ENCODE measurements around the gene FAM210A.

The FAM210A gene

DNA sequence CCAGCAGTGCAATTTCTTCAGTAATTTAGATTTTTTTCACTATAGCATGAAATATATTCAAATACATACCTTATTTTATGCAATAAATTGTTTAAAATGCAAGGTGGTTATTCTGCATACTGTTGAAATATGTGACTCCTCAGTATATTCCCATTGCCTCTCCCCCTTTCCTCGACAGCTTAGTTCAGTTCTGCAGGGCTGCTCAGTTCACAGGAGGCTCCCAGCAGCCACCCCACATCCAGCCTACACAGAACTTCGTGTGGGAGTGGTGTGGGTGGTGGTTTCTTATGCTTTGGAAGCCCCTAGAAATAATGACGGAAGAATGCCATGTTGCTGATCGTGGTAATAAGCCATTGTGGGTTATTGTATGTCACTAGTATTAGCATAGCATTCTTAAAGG lies 79.7 kb downstream of the FAM210A start:
- no peak overlapping the region for H3K9ac ChIP-seq (ENCODE audit: insufficient read length, low read depth)

DNA sequence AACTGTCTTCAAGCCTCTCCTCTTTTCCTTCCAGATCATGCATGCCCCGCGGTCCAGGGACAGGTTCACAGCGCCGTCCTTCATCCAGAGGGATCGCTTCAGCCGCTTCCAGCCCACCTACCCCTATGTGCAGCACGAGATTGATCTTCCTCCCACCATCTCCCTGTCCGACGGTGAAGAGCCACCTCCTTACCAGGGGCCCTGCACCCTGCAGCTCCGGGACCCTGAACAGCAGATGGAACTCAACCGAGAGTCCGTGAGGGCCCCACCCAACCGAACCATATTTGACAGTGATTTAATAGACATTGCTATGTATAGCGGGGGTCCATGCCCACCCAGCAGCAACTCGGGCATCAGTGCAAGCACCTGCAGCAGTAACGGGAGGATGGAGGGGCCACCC lies 81.3 kb downstream of the FAM210A start:
- no peak overlapping the region for H3K9ac ChIP-seq (ENCODE audit: insufficient read length, low read depth)
- H3K36me3 ChIP-seq (ENCODE audit: insufficient read depth, insufficient read length, low read length) = no peaks in the 10 kb centered on the region

More for the DNA sequence above, 79.7 kb downstream of the FAM210A start:
- TF ChIP-seq ZNF274 (IDR thresholded peaks at IDR 0.05; ENCODE audit: low read depth, low read length) (no peak), YY1 (IDR thresholded peaks at IDR 0.05; ENCODE audit: insufficient read depth, insufficient read length) (no peak), SUZ12 (IDR thresholded peaks at IDR 0.05; ENCODE audit: extremely low read depth, insufficient read depth, insufficient read length) (no peak)
- Histone ChIP-seq H3K4me3 (ENCODE audit: insufficient read length, low read depth) (no peak overlapping the region), H3K4me1 (ENCODE audit: insufficient read depth, insufficient read length) (no peaks in the 10 kb centered on the region), H3K9me3 (ENCODE audit: insufficient read depth, low read length) (no peaks in the 10 kb centered on the region), H3K27me3 (ENCODE audit: insufficient read depth, insufficient read length) (no peaks in the 10 kb centered on the region), H3K36me3 (ENCODE audit: insufficient read depth, insufficient read length, low read length) (no peaks in the 10 kb centered on the region)
- no peak for DNase-seq (ENCODE audit: low read depth, low spot score)

DNA sequence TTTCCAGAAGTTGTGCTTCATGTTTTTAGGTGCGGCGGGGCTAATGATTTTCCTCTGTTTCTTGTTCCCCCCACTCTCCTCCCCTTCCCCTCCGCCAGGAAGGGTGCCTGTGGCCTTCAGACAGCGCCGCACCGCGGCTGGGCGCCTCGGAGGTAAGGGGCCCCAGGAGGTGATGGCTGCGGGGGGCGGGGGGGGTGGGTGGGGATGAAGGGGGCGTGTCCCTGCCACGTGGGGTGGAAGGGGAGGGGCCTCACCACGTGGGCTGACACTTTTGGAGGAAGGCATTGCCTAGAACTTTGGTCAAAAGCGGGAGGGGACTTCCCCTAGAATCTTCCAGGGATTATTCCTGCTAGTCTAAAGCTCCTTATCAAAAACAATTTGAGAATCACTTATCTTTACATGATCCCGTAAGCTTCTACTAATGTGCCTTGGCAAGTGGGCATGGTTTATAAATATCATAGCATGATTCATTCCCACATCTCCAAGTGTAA lies 83.1 kb downstream of the FAM210A start:
- Histone ChIP-seq H3K27me3 (ENCODE audit: insufficient read depth, insufficient read length) (no peaks in the 10 kb centered on the region), H3K4me3 (ENCODE audit: insufficient read length, low read depth) (no peak overlapping the region), H3K4me1 (ENCODE audit: insufficient read depth, insufficient read length) (no peaks in the 10 kb centered on the region), H3K9ac (ENCODE audit: insufficient read length, low read depth) (no peak overlapping the region), H3K9me3 (ENCODE audit: insufficient read depth, low read length) (no peaks in the 10 kb centered on the region), H3K36me3 (ENCODE audit: insufficient read depth, insufficient read length, low read length) (no peaks in the 10 kb centered on the region)
- DNase-seq (ENCODE audit: low read depth, low spot score) = no peak
- TF ChIP-seq SUZ12 (IDR thresholded peaks at IDR 0.05; ENCODE audit: extremely low read depth, insufficient read depth, insufficient read length) (no peak), YY1 (IDR thresholded peaks at IDR 0.05; ENCODE audit: insufficient read depth, insufficient read length) (no peak), ZNF274 (IDR thresholded peaks at IDR 0.05; ENCODE audit: low read depth, low read length) (no peak)

More for the DNA sequence above, 81.3 kb downstream of the FAM210A start:
- no peaks in the 10 kb centered on the region for H3K4me1 ChIP-seq (ENCODE audit: insufficient read depth, insufficient read length)
- H3K27me3 ChIP-seq (ENCODE audit: insufficient read depth, insufficient read length) = no peaks in the 10 kb centered on the region
- no peaks in the 10 kb centered on the region for H3K9me3 ChIP-seq (ENCODE audit: insufficient read depth, low read length)
- TF ChIP-seq YY1 (IDR thresholded peaks at IDR 0.05; ENCODE audit: insufficient read depth, insufficient read length) (no peak), SUZ12 (IDR thresholded peaks at IDR 0.05; ENCODE audit: extremely low read depth, insufficient read depth, insufficient read length) (no peak), ZNF274 (IDR thresholded peaks at IDR 0.05; ENCODE audit: low read depth, low read length) (no peak)
- DNase-seq (ENCODE audit: low read depth, low spot score) = no peak
- no peak overlapping the region for H3K4me3 ChIP-seq (ENCODE audit: insufficient read length, low read depth)

DNA sequence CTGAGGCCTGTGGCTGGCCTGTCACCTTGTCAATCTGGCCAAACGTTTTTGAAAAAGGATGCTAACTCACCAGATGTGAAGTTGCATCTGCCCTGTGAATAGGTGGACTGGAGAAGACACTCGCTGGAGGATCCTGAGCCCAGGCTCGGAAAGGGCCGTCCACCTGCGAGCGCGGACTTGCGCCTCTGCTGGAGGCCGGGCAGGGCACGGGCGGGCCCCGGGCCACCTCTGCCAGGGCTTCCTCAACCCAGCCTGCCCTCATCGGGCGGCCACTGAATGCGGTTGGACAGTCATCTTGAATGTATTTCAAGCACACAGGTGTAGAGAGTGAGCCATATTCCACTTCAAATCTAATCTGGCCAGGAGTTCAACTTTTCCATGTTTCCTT lies 83.9 kb downstream of the FAM210A start:
- Histone ChIP-seq H3K36me3 (ENCODE audit: insufficient read depth, insufficient read length, low read length) (no peaks in the 10 kb centered on the region), H3K9ac (ENCODE audit: insufficient read length, low read depth) (no peak overlapping the region), H3K4me3 (ENCODE audit: insufficient read length, low read depth) (no peak overlapping the region), H3K27me3 (ENCODE audit: insufficient read depth, insufficient read length) (no peaks in the 10 kb centered on the region), H3K9me3 (ENCODE audit: insufficient read depth, low read length) (no peaks in the 10 kb centered on the region), H3K4me1 (ENCODE audit: insufficient read depth, insufficient read length) (no peaks in the 10 kb centered on the region)
- no peak for DNase-seq (ENCODE audit: low read depth, low spot score)
- TF ChIP-seq ZNF274 (IDR thresholded peaks at IDR 0.05; ENCODE audit: low read depth, low read length) = no peak
- no peak for TF ChIP-seq SUZ12 (IDR thresholded peaks at IDR 0.05; ENCODE audit: extremely low read depth, insufficient read depth, insufficient read length)
- TF ChIP-seq YY1 (IDR thresholded peaks at IDR 0.05; ENCODE audit: insufficient read depth, insufficient read length) = no peak

DNA sequence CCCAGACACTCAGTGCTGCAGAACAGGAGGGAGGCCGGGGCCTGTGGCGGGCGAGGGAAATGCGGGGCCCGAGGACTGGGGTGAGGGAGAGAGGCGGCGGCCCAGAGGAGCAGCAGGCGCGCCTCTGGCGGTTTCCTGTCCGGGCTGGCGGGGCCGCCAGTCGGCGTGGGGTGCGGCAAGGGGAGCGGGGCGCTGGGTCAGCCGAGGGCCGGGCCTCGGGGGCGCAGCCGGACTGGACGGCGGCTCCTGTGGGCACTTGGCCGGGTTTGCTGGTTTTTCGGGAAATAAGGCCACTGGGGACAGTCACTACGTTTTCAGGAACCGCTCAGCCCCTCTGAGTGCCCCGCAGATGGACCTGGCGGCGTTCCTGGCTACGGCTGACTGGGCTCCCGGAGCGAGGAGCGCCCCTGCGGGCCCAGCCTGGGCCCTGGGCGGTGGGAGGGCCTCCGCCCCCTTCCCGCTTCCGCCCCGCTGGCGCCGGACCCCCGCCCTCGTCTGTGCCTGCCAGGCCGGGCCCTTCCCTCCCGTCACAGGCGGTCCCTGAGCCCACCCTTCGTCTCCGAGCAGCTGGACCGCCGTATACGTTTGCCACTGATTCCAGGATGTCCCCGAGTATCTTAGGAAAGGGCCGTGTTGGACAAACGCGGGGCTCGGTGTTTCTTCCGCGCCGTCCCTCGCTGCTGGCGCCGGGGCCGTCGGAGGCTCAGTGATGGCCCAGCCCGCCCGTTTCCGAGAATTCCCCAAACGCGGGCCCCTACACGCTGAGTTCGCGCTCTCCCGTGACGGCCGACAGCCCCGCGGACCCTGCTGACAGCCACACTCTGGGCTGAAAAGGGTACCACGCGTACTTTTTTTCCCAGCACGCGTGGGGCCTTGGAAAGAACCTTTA lies 84.6 kb downstream of the FAM210A start:
- no peak for TF ChIP-seq SUZ12 (IDR thresholded peaks at IDR 0.05; ENCODE audit: extremely low read depth, insufficient read depth, insufficient read length)
- TF ChIP-seq YY1 (IDR thresholded peaks at IDR 0.05; ENCODE audit: insufficient read depth, insufficient read length) = no peak
- no peak for TF ChIP-seq ZNF274 (IDR thresholded peaks at IDR 0.05; ENCODE audit: low read depth, low read length)
- DNase-seq (ENCODE audit: low read depth, low spot score) = no peak
- Histone ChIP-seq H3K36me3 (ENCODE audit: insufficient read depth, insufficient read length, low read length) (no peaks in the 10 kb centered on the region), H3K4me1 (ENCODE audit: insufficient read depth, insufficient read length) (no peaks in the 10 kb centered on the region), H3K9ac (ENCODE audit: insufficient read length, low read depth) (no peak overlapping the region), H3K27me3 (ENCODE audit: insufficient read depth, insufficient read length) (no peaks in the 10 kb centered on the region), H3K9me3 (ENCODE audit: insufficient read depth, low read length) (no peaks in the 10 kb centered on the region), H3K4me3 (ENCODE audit: insufficient read length, low read depth) (no peak overlapping the region)

DNA sequence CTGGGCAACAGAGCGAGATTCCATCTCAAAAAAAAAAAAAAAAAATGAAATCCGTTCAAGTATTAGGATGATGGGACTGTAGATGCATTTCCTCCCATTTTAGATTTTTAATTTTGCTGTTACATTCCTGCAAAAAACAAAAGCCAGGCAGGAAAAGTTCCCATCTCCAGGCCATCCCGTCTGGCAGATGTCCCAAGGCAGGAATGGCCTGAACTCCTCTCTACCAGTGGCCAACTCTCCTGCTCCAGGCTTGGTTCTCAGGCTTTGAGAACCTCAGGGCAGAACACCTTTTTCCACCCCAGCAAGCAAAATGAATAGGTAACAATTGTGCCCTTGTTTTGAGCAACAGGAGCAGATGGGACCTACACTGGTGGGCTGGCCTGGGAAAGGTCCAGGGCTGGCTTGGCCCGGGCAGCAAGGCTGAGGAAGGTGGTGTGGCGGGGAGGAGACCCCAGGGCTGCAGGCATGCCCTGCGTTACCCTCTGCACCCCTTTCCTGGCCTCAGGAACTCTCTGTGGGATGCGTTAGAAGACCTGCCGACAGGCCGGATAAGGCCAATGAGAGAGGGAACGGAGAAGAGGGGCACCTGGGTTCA lies 86.0 kb downstream of the FAM210A start:
- H3K36me3 ChIP-seq (ENCODE audit: insufficient read depth, insufficient read length, low read length) = no peaks in the 10 kb centered on the region
- peaks cover 1% of the 10 kb centered on the region for H3K4me1 ChIP-seq (ENCODE audit: insufficient read depth, insufficient read length)
- H3K4me3 ChIP-seq (ENCODE audit: insufficient read length, low read depth) = no peak overlapping the region
- H3K27me3 ChIP-seq (ENCODE audit: insufficient read depth, insufficient read length) = no peaks in the 10 kb centered on the region
- H3K9ac ChIP-seq (ENCODE audit: insufficient read length, low read depth) = no peak overlapping the region
- TF ChIP-seq ZNF274 (IDR thresholded peaks at IDR 0.05; ENCODE audit: low read depth, low read length) (no peak), YY1 (IDR thresholded peaks at IDR 0.05; ENCODE audit: insufficient read depth, insufficient read length) (no peak), SUZ12 (IDR thresholded peaks at IDR 0.05; ENCODE audit: extremely low read depth, insufficient read depth, insufficient read length) (no peak)
- H3K9me3 ChIP-seq (ENCODE audit: insufficient read depth, low read length) = no peaks in the 10 kb centered on the region
- no peak for DNase-seq (ENCODE audit: low read depth, low spot score)

Data from NT2/D1 (cell line).